ENCODE data around the gene CENPC. TPM values are rescaled to one million over a fixed set of nuclear protein-coding genes. Genes with fewer than 3 reads are reported as not detected.
"Not testable (repeated sequence)": the region's sequence is repeated elsewhere in the genome, so short reads cannot be mapped to it uniquely, and the experiment has no call there.

CENPC gene
- total RNA-seq, 5 donors from 2014 or later (not counting 1 experiment from before 2014, with no cell fraction given) = 38.4 to 101 (median 40.0) TPM

DNA sequence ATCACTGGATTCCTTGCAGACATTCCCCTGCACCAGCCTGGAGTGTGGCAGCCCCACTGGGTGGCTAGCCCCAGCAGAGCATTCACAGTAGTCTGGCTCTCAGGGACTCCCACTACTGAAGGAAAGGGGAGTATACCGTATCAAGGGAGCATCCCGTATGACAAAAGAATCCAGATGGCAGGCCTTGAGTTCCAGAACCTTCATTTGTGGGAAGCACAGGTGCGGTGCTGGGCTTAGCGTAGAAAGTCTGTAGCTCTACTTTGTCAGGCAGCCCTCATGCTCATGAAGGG is 79.6 kb downstream of the CENPC start:
- ATAC-seq (replicated peaks in 1 of 4) (no peak), DNase-seq (no peak)
- Histone ChIP-seq H3K4me1 (ENCODE audit: control insufficient read depth in 1 of 2, extremely low read depth in 1 of 2, insufficient read depth in 2 of 2, low read length in 2 of 2) (no peaks in the 10 kb centered on the region), H3K9me3 (no peaks in the 10 kb centered on the region), H3K27ac (ENCODE audit: low read length) (no peak overlapping the region), H3K36me3 (ENCODE audit: control insufficient read depth in 2 of 2, extremely low read depth in 1 of 2, insufficient read depth in 1 of 2, low read length in 1 of 2) (peaks cover 0 to 35% of the 10 kb centered on the region in 2 donors), H3K4me3 (ENCODE audit: control insufficient read depth in 1 of 2, extremely low read depth in 1 of 2, low read length in 1 of 2) (no peak overlapping the region), H3K27me3 (replicated peaks in 1 of 2; ENCODE audit: control insufficient read depth in 2 of 2, extremely low read depth in 1 of 2, insufficient read depth in 2 of 2, low read length in 1 of 2) (no peaks in the 10 kb centered on the region)
- Mint-ChIP-seq H3K4me3 (no peak overlapping the region), H3K27me3 (no peaks in the 10 kb centered on the region), H3K9me3 (no peaks in the 10 kb centered on the region), H3K36me3 (peaks cover 57% of the 10 kb centered on the region), H3K27ac (no peak overlapping the region), H3K4me1 (peaks cover 0 to 8% (median 3%) of the 10 kb centered on the region in 3 donors)
- ChIA-PET CTCF (no interaction called here), POLR2A (interaction anchor here in 1 of 2 donors (0.5 kb wide), 1 partner anchor 25 kb away, joined by 6 read pairs; no protein-coding TSS in a partner anchor)
- WGBS (ENCODE audit: insufficient coverage) = 75% methylated on average over 4 of the region's 4 CpGs

DNA sequence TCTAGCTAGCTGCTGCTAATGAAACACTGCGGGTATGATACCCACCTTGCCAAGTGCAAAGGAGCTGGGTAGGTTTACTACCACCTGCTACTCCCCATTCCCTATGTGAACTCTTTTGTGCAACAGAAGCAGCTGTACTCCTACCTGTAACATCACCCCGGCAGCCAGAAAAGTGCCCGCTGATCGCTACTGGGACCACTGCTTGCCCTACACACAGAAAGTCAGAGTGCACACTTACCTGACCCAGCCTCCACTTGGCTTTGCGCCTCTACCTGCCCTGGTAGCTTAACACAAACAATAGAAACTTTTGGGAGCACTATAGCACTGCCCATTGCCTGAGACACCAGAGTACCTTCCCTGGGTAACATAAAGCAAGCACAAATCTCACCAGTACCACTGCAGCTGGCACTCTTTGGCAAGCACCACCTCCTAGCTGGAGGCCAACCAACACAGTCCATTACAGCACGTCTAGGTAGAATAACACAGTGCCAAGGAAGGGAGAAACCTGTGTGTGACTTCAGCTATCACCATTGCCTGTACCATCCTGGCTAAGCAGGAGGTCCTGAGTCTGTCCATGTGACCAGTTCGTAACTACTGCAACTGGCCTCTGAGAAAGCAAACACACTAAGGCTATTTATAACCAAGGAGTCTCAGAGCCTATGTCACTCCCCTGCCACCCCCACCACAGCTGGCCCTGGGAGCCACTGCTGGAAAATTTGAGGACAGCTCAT is 80.1 kb downstream of the CENPC start:
- peaks cover 0 to 8% (median 3%) of the 10 kb centered on the region in 3 donors for H3K4me1 Mint-ChIP-seq
- no peaks in the 10 kb centered on the region for H3K27me3 Mint-ChIP-seq
- 97% methylated on average over 7 of the region's 7 CpGs for WGBS (ENCODE audit: insufficient coverage)
- Histone ChIP-seq H3K9me3 (no peaks in the 10 kb centered on the region), H3K4me3 (ENCODE audit: control insufficient read depth in 1 of 2, extremely low read depth in 1 of 2, low read length in 1 of 2) (no peak overlapping the region), H3K27ac (ENCODE audit: low read length) (no peak overlapping the region), H3K4me1 (ENCODE audit: control insufficient read depth in 1 of 2, extremely low read depth in 1 of 2, insufficient read depth in 2 of 2, low read length in 2 of 2) (no peaks in the 10 kb centered on the region), H3K36me3 (ENCODE audit: control insufficient read depth in 2 of 2, extremely low read depth in 1 of 2, insufficient read depth in 1 of 2, low read length in 1 of 2) (peaks cover 0 to 35% of the 10 kb centered on the region in 2 donors), H3K27me3 (replicated peaks in 1 of 2; ENCODE audit: control insufficient read depth in 2 of 2, extremely low read depth in 1 of 2, insufficient read depth in 2 of 2, low read length in 1 of 2) (no peaks in the 10 kb centered on the region)
- no peak overlapping the region for H3K4me3 Mint-ChIP-seq
- H3K9me3 Mint-ChIP-seq = no peaks in the 10 kb centered on the region
- DNase-seq = no peak
- peaks cover 55% of the 10 kb centered on the region for H3K36me3 Mint-ChIP-seq
- ATAC-seq (replicated peaks in 1 of 4) = no peak
- ChIA-PET CTCF (no interaction called here), POLR2A (interaction anchor here in 1 of 2 donors (0.5 kb wide), 1 partner anchor 26 kb away, joined by 6 read pairs; no protein-coding TSS in a partner anchor)
- H3K27ac Mint-ChIP-seq = no peak overlapping the region

DNA sequence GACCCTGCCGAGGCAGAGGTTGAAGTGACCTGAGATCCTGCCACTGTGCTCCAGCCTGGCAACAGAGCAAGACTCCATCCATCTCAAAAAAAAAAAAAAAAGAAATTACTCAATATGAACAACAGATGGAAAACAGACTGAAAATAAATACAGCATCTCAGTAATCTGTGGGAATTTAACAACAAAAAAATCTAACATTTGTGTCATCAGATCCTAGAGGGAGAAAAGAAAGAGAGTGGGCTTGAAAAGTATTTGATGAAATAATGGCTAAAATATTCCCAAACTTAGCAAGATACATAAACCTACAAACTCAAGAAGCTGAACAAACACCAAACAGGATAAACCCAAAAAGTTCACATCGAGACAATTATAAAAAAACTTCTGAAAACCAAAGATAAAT is 84.7 kb downstream of the CENPC start:
- ATAC-seq (replicated peaks in 1 of 4) (no peak), DNase-seq (no peak)
- Histone ChIP-seq H3K36me3 (ENCODE audit: control insufficient read depth in 2 of 2, extremely low read depth in 1 of 2, insufficient read depth in 1 of 2, low read length in 1 of 2) (peaks cover 0 to 30% of the 10 kb centered on the region in 2 donors), H3K27me3 (replicated peaks in 1 of 2; ENCODE audit: control insufficient read depth in 2 of 2, extremely low read depth in 1 of 2, insufficient read depth in 2 of 2, low read length in 1 of 2) (no peaks in the 10 kb centered on the region), H3K4me3 (ENCODE audit: control insufficient read depth in 1 of 2, extremely low read depth in 1 of 2, low read length in 1 of 2) (no peak overlapping the region), H3K9me3 (no peaks in the 10 kb centered on the region), H3K27ac (ENCODE audit: low read length) (no peak overlapping the region), H3K4me1 (ENCODE audit: control insufficient read depth in 1 of 2, extremely low read depth in 1 of 2, insufficient read depth in 2 of 2, low read length in 2 of 2) (no peaks in the 10 kb centered on the region)
- Mint-ChIP-seq H3K9me3 (no peaks in the 10 kb centered on the region), H3K36me3 (peaks cover 59% of the 10 kb centered on the region), H3K27me3 (no peaks in the 10 kb centered on the region), H3K4me1 (peaks cover 0 to 11% (median 3%) of the 10 kb centered on the region in 3 donors), H3K27ac (no peak overlapping the region), H3K4me3 (no peak overlapping the region)
- ChIA-PET CTCF (no interaction called here), POLR2A (no interaction called here)
- WGBS (ENCODE audit: insufficient coverage) = 100% methylated on average over 1 of the region's 2 CpGs

DNA sequence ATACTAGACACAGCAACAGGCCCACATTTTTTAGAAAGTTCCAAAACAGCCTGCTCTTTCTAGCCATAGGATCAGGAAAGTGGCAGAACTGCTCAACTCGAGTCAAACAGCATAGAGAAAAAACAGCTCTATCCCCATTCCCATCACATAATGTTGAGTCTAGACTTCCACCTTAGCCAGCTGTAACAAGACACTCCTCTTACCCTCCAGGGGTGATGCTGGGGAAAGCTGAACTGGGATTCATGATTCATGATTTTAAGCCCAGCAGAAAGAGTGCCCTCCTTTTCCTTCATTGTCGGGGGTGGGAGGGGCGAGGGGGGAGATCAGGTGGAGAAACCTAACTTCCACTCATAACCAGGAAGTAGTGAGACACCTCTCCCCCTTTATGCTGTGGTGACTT is 86.1 kb downstream of the CENPC start:
- H3K36me3 Mint-ChIP-seq = peaks cover 63% of the 10 kb centered on the region
- Histone ChIP-seq H3K27ac (ENCODE audit: low read length) (no peak overlapping the region), H3K4me1 (ENCODE audit: control insufficient read depth in 1 of 2, extremely low read depth in 1 of 2, insufficient read depth in 2 of 2, low read length in 2 of 2) (no peaks in the 10 kb centered on the region), H3K9me3 (no peaks in the 10 kb centered on the region), H3K4me3 (ENCODE audit: control insufficient read depth in 1 of 2, extremely low read depth in 1 of 2, low read length in 1 of 2) (no peak overlapping the region), H3K27me3 (replicated peaks in 1 of 2; ENCODE audit: control insufficient read depth in 2 of 2, extremely low read depth in 1 of 2, insufficient read depth in 2 of 2, low read length in 1 of 2) (no peaks in the 10 kb centered on the region), H3K36me3 (ENCODE audit: control insufficient read depth in 2 of 2, extremely low read depth in 1 of 2, insufficient read depth in 1 of 2, low read length in 1 of 2) (peaks cover 0 to 26% of the 10 kb centered on the region in 2 donors)
- H3K4me1 Mint-ChIP-seq = peaks cover 0 to 7% (median 3%) of the 10 kb centered on the region in 3 donors
- WGBS (ENCODE audit: insufficient coverage) = no CpG with 5 or more reads among the region's 3 CpGs
- H3K4me3 Mint-ChIP-seq = no peak overlapping the region
- no peak overlapping the region for H3K27ac Mint-ChIP-seq
- CTCF ChIA-PET = no interaction called here
- no peaks in the 10 kb centered on the region for H3K9me3 Mint-ChIP-seq
- ATAC-seq (replicated peaks in 1 of 4) (no peak), DNase-seq (no peak)
- POLR2A ChIA-PET = no interaction called here
- no peaks in the 10 kb centered on the region for H3K27me3 Mint-ChIP-seq

DNA sequence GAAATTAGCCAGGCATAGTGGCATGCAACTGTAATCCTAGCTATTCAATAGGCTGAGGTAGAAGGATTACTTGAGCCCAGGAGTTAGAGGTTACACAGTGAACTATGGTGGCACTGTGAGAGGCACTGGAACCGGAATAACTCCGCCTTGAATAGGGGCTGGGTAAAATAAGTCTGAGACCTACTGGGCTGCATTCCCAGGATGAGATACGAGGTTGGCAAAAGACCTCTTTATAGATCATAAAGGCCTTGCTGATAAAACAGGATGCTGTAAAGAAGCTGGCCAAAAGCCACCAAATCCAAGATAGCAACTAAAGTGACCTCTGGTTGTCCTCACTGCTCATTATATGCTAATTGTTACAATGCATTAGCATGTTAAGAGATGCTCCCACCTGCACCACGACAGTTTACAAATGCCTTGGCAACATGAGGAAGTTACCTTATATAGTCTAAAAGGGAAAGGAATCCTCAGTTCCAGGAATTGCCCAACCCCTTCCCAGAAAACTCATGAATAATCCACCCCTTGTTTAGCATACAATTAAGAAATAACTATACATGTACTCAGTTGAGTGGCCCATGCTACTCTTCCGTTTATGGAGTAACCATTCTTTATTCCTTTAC is 88.6 kb downstream of the CENPC start:
- Histone ChIP-seq H3K4me1 (ENCODE audit: control insufficient read depth in 1 of 2, extremely low read depth in 1 of 2, insufficient read depth in 2 of 2, low read length in 2 of 2) (no peaks in the 10 kb centered on the region), H3K4me3 (ENCODE audit: control insufficient read depth in 1 of 2, extremely low read depth in 1 of 2, low read length in 1 of 2) (no peak overlapping the region), H3K9me3 (no peaks in the 10 kb centered on the region), H3K36me3 (ENCODE audit: control insufficient read depth in 2 of 2, extremely low read depth in 1 of 2, insufficient read depth in 1 of 2, low read length in 1 of 2) (peaks cover 0 to 33% of the 10 kb centered on the region in 2 donors), H3K27me3 (replicated peaks in 1 of 2; ENCODE audit: control insufficient read depth in 2 of 2, extremely low read depth in 1 of 2, insufficient read depth in 2 of 2, low read length in 1 of 2) (no peaks in the 10 kb centered on the region), H3K27ac (ENCODE audit: low read length) (no peak overlapping the region)
- no peak overlapping the region for H3K4me3 Mint-ChIP-seq
- ATAC-seq (replicated peaks in 1 of 4) = no peak
- WGBS (ENCODE audit: insufficient coverage) = 90% methylated on average over 2 of the region's 5 CpGs
- no peaks in the 10 kb centered on the region for H3K27me3 Mint-ChIP-seq
- CTCF ChIA-PET = interaction anchor here in 1 of 2 donors (0.6 to 0.7 kb wide), 2 partner anchors 122 to 299 kb away, joined by 3 to 4 read pairs; no protein-coding TSS in a partner anchor
- DNase-seq = no peak
- H3K9me3 Mint-ChIP-seq = peaks cover 0 to 5% (median 0%) of the 10 kb centered on the region in 3 donors
- H3K4me1 Mint-ChIP-seq = peaks cover 0 to 2% (median 0%) of the 10 kb centered on the region in 3 donors
- H3K36me3 Mint-ChIP-seq = peaks cover 74% of the 10 kb centered on the region
- POLR2A ChIA-PET = no interaction called here
- H3K27ac Mint-ChIP-seq = no peak overlapping the region

DNA sequence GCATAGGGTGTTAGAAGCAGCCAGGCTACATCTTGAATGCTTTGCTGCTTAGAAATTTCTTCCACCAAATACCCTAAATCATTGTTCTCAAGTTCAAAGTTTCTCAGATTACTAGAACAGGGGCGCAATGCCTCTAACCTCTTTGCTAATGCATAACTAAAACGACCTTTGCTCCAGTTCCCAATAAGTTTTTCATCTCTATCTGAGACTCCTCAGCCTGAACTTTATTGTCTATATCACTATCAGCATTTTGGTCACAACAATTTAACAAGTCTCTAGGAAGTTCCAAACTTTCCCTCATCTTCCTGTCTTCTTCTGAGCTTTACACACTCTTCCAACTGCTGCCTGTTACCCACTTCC is 92.5 kb downstream of the CENPC start:
- H3K36me3 Mint-ChIP-seq = peaks cover 78% of the 10 kb centered on the region
- not testable (repeated sequence) for H3K9me3 Mint-ChIP-seq
- CTCF ChIA-PET = interaction anchor here in 1 of 2 donors (0.5 kb wide), 1 partner anchor 888 kb away, joined by 3 read pairs; no protein-coding TSS in a partner anchor

More for the DNA sequence above, 92.5 kb downstream of the CENPC start:
- H3K27me3 Mint-ChIP-seq; H3K4me1 Mint-ChIP-seq; H3K27ac Mint-ChIP-seq; H3K27me3 ChIP-seq (replicated peaks in 1 of 2; ENCODE audit: control insufficient read depth in 2 of 2, extremely low read depth in 1 of 2, insufficient read depth in 2 of 2, low read length in 1 of 2); H3K9me3 ChIP-seq; ATAC-seq (replicated peaks in 1 of 4); POLR2A ChIA-PET; DNase-seq; H3K4me3 ChIP-seq (ENCODE audit: control insufficient read depth in 1 of 2, extremely low read depth in 1 of 2, low read length in 1 of 2); H3K27ac ChIP-seq (ENCODE audit: low read length); H3K4me3 Mint-ChIP-seq; H3K4me1 ChIP-seq (ENCODE audit: control insufficient read depth in 1 of 2, extremely low read depth in 1 of 2, insufficient read depth in 2 of 2, low read length in 2 of 2): not testable (repeated sequence)
- H3K36me3 ChIP-seq (ENCODE audit: control insufficient read depth in 2 of 2, extremely low read depth in 1 of 2, insufficient read depth in 1 of 2, low read length in 1 of 2) = peaks cover 0 to 35% of the 10 kb centered on the region in 2 donors
- WGBS (ENCODE audit: insufficient coverage) = 86% methylated on average over 2 of the region's 2 CpGs

All from T-cell (primary cell).